T-helper 2 cell treated with Interferon-gamma antibody and Interleukin-4, amounts not matched to agents 100 ng/mL and 5 ng/mL, for 36 hours (primary cell): Measurements from ENCODE around the gene FAM222A. TPM values are rescaled to one million over a fixed set of nuclear protein-coding genes. Genes with fewer than 3 reads are reported as not detected.

Experiments
- intact Hi-C: fragments of 100-400 bp; cut with micrococcal nuclease; formaldehyde crosslinking; loops from one replicate; pipeline ENCODE4 v1.15.1; 2023
- total RNA-seq: library from RNA; stranded (reverse); gene quantifications from 2 replicates; pipeline ENCODE4 v1.2.3, GENCODE V29; 2022

FAM222A gene
- total RNA-seq, 1 donor from 2014 or later, result 1.4 TPM

DNA sequence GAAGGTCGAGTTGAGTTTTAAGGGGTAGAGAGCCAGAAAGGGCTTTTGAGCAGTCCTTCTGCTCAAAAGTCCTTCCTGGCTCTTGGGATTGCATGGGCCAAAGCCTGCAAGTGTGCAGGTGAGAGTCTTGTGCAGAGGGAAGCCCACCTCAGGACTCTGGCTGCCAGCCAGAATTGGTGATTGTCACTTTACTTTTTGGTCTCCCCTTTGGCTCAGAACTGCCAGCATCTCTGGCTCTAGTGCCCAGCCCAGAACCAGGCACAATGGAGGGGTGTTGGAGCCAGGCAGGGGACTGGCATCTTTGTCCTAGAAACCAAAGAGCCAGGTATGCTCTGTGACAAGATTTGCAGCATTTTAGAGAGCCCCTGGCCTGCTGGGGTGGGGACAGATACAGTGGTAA, 23.5 kb downstream of the FAM222A start:
- intact Hi-C loops, result no loop called here

DNA sequence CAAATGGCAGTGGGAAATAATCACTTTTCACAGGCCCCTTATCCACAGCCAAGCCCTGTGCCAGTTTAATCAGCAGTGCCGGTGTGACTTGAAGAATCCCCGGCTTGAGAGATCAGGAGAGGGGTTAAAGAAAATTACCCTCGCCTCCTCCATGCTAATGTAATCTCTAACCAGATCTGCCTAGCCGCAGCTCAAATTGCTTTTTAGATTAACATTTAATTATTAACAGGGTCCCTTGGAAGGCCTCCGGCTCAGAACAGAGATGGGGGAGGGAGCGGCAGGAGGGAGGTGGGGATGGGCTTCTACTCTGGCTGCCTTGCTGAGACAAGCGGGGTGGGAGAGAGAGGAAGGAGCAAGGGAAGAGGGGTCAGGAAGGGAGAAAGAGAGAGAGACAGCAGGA, 24.0 kb downstream of the FAM222A start:
- intact Hi-C loops, result no loop called here

DNA sequence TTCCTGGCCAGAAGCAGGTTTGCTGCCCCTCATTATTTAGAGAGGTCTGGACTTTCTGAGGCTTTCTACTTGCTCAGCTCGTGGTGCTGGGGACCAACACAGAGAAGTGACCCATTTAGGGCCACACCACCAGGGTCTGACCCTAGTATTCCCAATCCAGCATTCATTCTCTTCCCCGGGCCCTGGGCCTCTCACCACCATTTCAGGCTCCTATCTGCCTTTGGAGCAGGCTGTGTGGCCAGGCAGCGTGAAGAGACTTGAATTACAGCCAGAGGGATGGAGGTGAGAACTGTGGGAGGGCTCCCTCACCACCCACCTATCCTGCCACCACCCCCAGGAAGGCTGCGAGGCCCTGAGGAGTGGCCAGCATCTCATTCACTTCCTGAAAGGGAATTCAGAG, 24.6 kb downstream of the FAM222A start:
- intact Hi-C loops, result no loop called here

DNA sequence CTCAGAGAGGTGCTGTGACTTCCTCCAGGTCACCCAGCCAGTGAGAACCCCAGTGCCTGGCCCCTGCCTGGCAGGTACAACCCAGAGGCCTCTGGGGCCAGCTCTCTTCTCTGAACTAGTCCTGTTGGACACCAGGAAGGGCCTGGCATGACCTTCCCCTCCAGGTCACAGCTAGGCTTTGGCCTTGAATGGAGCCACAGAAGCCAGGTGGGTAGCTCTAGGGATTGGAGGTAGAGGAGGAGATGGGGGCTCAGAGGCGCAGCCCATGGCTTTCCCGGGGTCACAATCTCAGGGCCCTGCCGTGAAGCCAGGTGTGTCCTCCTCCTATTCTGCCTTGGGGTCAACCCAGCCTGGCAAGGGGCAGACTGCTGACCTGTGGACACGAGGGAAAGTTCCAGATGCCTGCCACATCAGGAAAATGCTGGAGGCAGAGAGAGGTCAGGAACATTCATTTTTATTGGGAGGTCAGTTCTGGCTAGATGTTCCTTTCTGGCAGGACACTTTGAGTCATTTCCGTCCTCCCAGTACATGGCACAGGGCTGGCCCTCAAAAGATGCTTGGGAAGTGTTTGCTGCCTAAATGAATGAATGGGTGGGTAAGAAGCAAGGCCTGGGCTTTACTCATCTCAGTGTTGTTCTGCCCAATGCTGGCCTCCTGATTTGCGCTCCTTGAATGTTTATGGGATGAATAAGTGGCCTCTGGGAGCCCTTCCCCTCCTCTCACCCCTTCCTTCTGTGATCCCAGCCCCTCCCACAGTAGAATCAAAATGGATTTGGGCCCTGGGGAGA, 25.4 kb downstream of the FAM222A start:
- intact Hi-C loops, result no loop called here

DNA sequence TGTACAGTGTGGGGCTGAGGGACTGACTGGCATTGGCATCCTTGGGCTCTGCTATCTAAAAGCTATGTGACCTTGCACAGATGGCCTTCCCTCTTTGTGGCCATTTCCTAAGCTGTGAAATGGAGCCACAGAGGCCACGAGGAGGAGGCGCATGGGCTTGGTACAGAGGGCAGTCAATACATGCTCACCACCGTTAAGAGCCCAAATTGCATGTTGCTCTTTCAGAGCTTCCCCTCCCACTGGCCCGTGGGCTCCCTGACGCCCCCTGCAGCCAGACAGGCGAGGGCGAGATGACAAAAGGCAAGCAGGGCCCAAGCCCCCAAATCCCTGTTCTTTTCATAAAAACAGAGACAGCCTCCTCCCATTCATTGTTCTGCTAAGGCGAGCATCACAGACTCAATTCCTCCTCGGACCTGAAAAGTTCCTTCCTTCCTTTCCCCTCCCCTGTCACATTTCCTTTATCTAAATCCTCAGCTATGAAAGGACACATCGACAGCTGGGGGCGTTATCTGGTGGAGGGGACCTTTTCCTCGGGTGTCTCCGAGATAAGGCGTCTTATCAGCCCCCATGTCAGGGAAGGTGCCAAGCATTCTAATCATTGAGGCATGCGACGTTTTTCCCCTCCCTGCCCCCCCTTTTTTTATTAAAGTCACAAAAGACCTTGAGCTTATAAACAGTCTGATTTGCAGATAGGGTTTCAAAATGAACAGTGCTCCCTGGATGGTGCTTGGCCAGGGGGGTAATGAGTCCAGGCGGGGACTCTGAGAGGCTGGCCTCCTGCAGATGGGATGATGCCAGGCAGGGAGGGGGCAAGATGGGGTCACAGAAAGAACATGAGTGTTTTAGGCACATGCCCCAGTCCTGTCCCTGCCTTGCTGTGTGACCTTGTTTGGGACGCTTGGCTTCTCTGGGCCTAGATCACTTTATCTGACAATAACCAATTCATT, 26.4 kb downstream of the FAM222A start:
- intact Hi-C loops, result no loop called here

DNA sequence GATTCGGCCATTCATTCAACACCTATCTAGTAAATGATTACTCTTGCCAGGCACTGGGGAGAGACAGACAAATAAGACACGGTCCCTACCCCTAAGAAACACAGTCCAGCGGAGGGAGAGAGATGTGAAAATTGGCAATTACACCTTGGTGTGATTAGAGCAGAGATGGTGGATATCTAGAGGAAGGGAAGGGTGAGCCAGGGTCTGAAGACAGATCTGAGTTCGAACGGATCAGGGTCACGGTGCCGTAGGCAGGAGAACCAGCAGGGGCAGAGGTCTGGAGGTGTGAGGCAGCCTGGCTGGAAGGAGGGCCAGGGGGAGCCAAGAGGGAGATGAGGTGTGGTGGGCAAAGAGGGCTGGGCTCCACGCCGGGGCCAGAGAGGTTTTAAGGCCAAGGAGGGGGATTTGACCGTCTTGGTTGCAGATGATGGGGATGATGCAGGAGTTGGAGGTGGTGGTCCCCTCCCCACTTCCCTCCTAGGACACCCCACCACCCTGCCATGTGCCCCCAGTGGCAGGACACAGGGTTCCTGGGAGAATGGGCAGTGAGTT, 27.1 kb downstream of the FAM222A start:
- intact Hi-C loops, result no loop called here

DNA sequence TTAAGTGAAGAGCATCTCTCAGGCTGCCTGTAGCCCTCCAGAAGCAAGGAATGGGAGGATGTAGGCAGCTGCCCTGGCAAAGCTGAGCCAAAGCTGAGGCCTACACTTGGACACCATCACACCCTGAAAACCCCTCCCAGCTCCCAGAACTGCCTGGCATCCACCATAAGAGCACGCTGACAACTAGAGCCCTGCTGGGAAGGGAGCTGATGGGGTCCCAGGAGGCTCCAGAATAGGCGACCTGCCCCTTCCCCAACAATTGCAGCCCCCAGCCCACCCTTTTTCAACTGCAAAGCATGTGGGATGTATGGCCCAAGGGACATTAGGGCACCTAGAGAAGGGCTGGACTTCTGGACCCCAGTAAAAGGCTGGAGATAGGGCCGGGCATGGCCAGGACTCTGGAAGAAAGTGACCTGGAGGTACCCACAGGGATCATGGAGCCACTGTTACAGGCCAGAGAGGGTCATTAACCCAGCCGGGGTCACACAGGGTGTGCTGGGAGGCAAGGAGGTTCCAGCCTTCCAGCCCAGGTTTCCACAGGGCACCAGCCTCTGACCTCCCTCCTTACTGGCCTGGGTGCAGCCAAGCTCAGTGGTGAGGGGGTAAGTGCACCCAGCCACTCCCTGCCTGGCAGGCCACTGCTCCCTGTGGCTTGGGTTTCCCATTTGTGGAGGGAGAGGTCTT, 27.8 kb downstream of the FAM222A start:
- intact Hi-C loops, result no loop called here

DNA sequence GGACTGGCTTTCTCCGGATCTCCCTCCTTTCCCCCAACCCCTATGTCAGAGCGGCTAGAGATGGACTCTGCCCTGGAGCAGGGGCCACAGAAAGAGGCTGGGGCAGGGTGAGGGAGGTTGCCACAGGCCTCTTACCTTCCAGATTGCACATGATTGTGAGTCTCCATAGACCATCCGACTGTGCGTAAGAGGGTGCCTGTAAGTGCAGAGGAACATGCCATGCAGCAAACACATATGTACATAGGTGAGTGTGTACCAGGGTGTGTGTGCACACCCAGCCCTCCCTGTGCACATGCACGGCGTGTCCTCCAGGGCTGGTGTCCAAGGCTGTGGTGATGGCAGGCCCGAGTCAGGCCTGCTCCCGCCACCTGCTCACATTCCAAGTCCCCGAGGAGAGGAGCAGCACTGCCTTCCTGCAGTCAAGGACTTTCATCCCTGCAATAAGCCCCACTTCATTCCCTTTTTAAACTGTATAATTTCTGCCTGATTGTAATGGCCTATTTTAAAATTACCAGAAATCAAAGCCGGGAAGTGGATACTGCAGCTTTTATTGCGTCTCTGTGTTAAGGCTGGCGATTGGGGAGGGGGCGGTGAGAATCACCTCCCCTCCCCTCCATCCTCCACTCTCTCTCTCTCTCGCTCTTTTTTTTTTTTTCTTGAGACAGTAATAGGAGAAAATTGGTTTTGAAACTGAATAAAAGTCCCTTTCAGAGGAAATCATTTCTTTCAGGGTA, 28.5 kb downstream of the FAM222A start:
- intact Hi-C loops, result no loop called here

DNA sequence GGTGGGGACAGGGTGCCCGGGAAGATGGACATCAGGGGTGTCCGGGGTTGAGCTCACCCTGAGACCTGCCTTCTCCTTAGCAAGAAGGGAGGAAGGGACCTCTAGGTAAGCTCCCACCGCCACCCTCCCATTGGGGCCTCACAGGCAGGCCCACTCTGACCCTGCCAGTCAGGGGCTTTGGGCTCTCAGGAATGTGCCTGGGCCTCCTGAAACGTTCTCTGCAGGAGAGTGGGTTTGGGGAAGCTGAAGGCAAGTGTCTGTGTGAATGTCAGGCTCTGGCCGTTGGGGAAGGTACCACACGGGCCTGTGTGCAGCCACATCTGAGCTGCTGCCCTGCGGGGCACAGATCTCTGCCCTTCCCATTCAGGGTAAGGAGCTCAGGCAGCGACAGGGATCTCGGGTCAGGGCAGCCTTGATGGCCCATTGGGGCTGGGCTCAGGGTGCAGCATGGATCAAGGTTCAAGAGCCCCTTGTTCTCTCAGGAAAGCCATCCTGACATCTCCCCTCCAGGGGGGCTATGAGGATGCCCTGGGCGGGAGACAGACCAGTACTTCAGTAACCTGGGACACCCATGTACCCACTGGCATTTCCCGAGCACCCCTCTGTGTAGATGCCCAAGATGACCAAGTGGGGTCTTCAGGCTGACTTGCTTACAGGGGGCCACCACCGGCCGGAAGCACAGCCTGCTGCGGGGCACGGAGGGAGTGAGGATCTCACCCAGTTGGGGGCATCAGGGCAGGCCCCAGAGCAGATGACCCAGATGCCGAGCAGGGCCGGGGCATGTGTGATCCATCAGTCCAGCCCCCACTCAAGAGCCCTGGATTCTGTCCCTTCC, 29.7 kb downstream of the FAM222A start:
- intact Hi-C loops, result no loop called here

DNA sequence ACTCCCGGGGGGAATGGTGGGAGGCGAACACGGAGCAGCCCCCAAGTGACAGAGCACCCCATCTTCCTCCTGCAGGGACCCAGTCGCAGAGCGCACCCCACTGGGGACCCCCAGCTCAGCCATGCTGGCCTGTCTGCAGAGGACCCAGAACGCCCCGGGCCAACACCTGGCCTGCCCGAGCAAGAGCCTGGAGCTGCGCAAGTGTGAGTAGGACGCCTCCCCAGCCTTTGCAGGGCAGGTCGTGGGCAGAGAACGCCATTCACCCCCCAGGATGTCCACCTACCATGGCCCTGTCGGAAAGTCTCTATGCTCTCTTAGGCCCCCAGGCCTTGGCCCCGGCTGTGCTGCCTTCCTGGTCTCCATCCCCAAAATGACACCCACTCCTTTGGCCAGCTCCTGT, 30.4 kb downstream of the FAM222A start:
- intact Hi-C loops, result no loop called here

DNA sequence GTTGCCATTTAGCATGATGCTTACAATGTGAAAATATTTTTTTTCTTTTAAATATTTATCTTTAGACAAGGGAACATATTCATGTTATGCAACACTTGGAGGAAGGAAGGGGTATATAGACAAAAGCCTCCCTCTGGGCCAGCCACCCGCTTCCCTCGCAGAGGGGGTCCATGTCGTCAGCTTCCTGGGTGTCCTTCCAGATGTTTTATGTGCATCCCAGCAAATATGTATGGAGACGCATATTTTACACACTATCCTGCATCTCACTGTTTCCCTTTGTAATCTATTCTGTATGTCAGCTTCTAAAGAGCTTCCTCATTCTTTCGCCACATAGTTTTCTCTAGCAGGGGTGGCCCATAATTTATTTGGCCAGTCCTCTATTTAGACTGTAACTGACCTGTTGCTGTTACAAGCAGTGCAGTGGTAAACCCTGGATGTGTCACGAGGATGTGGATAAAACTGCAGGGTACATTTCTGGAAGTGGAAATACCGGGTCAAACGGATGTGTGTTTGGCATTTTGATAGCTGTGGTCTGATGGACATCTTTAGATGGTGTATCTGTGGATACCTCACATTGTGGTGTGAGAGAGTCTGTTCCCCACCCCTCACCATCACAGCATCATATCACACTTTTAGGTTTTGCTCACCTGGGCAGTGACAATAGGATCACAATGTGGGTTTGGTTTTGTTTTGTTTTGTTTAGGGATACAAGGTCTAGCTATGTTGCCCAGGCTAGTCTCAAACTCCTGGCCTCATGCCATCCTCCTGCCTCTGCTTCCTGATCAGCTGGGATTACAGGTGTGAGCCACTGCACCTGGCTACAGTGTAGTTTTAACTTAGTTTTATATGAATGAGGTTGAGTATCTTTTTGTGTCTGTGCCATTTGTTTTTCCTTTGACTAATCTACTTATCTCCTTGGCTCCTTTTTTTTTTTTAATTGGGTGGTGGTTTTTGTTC, 31.6 kb downstream of the FAM222A start:
- intact Hi-C loops, result no loop called here

DNA sequence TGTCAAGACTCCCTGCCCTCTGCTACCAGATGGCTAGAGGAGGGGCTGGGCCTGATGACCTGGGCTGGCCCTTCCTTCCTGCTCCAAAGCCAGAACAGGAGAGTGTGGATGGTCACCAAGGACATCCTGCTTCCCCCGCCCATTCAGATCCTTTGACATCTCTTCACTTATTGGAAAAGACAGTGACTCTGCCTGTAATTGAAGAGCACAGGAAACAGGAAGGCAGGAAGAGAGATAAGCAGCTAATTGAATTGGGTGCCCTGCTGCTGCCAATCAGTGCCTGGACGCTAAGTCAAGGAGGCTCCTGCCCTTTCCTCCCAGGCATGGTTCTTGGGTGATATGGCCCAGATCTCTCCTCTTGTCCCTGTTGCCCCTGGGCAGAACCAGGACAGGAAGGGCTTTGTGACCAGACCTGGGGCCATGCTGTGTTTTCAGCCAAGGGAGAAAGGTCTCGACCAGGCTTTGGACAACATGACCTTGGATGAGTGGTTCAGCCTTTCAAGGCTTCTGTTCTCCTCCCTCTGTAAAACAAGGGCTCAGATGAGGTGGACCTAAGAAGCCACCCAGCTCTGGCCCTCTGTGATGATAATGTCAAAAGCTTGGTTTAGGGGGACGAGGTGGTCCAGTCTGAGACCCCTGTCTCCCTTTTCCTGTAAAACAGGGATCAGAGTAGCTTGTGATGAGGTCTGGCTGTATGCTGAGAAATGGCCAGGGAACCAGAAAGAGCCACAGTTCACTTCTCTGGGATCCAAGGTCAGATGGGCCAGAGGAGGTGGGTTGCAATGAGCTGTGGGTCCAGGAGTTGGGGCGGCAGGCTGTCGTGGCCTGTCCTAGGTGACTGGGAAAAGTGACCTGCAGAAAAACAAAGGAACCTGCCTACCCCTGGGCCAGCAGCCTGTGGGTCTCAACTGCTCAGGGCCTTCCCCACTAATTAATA, 38.8 kb downstream of the FAM222A start:
- intact Hi-C loops, result no loop called here

DNA sequence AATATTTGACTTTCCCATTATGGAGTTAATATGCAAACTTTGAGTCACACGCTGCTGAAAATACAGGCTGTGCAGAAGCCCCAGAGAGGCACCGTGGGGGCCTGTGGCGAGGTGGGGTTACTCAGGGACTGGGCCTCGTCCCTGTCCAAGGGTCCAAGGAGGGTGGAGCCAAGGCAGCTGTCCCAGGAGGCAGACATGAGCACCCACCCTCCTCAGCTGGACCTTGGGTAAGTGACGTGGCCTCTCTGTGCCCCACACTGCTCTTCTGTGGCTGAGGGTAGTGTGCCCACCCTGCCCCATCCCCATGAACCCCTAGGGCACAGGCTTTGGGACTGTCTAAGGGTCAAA, 39.4 kb downstream of the FAM222A start:
- intact Hi-C loops, result no loop called here

DNA sequence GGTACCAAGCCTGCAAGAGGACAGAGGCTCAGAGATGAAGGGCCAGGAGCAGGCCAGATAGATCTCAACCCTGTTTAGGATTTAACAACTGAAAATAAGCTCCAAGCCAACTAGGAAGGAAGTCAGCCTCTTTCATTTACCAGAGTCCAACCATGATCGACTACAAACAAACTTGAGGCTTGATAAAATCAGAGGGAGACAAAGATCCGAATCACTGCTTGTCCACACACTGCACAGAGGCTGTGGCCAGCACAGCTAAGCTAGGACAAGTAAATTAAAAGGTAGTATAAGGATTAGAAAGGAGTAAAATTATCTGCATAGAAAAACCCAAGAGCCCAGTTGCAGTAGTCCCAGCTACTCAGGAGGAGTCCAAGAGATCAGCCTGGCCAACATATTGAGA, 40.3 kb downstream of the FAM222A start:
- intact Hi-C loops, result no loop called here

DNA sequence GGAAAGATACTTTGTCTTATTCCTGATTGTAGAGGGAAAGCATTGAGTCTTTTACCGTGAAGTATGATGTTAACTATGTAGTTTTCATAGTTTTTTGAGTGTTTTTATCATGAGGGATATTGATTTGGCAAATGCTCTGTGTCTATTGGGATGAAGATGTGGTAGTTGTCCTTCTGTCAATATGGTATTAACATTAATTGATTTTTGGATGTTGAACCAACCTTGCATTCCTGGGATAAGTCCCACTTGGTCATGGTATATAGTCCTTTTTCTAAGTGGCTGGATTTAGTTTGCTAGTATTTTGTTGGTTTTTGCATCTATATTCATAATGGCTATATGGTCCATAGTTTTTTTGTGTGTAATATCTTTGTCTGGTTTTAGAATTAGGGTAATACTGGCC, 42.8 kb downstream of the FAM222A start:
- intact Hi-C loops, result no loop called here

DNA sequence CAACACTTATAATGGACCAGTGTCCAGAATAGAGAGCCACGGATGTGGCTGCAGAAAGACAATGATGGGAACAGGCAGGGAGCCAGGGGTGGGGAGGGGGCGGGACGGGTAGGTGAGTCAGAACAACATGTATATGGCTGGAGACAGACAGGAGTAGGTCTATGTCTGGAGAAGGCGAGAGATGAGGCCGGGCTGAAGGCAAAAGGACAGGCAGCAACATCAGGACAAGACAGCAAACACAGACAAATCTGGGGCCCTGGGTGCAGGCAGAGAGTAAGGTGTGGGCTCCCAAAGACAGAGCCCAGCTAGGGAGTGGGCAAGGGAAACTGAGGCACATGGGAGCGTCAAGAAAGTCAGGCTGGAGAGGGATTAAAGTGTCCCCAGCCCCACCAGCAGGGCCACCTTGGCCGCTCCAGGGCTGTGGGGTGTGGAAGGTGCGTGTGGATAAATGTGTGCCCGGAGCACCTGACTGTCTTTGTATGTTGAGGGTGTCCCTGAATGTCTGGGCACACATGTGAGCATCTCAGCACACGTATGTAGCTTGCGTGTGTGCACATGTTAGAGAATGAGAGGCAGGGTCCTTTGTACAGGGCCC, 44.1 kb downstream of the FAM222A start:
- intact Hi-C loops, result no loop called here
